Neuron (in vitro differentiated cells): ENCODE data around the gene SPECC1L.
A peak's percentile ranks its signal among the peaks of the same experiment; 100 is the strongest.
"Not testable (repeated sequence)": the region's sequence is repeated elsewhere in the genome, so short reads cannot be mapped to it uniquely, and the experiment has no call there.

Experiments used
- H2AFZ ChIP-seq: one replicate; pipeline ENCODE4 v1.6.1; 2013; ENCODE audit warnings: low read depth, mild to moderate bottlenecking, inconsistent platforms, low read length, moderate library complexity
- H3K27me3 ChIP-seq: one replicate; pipeline ENCODE4 v1.6.1; 2013; ENCODE audit warnings: low read length; ENCODE audit not compliant: insufficient read depth
- H3K36me3 ChIP-seq: one replicate; pipeline ENCODE4 v1.6.1; 2013; ENCODE audit warnings: low read length; ENCODE audit not compliant: insufficient read depth
- H3K4me1 ChIP-seq: one replicate; pipeline ENCODE4 v1.6.1; 2013; ENCODE audit warnings: low read length; ENCODE audit not compliant: insufficient read depth
- H3K4me3 ChIP-seq: 2 replicates; pipeline ENCODE4 v1.5.1; 2013; ENCODE audit warnings: mild to moderate bottlenecking, low read length, moderate library complexity
- H3K9me3 ChIP-seq: one replicate; pipeline ENCODE4 v1.6.1; 2013; ENCODE audit warnings: low read length

Gene SPECC1L

GRCh38 chr22:24270556-24271385 is at the start of gene SPECC1L:
TSS of gene SPECC1L (plus strand) at chr22:24270831. CDS start at chr22:24302232, 31,401 bp downstream.
- H3K9me3 ChIP-seq = no peaks in the 10 kb centered on the region
- H2AFZ ChIP-seq = peak within 1 kb of the TSS; percentile 30

GRCh38 chr22:24224468-24224867 is 46.2 kb upstream of the SPECC1L start:
- H3K9me3 ChIP-seq = no peaks in the 10 kb centered on the region
- H3K4me1 ChIP-seq = no peaks in the 10 kb centered on the region
- H3K27me3 ChIP-seq = no peaks in the 10 kb centered on the region
- no peak overlapping the region for H2AFZ ChIP-seq
- no peak overlapping the region for H3K4me3 ChIP-seq
- no peaks in the 10 kb centered on the region for H3K36me3 ChIP-seq

More at GRCh38 chr22:24270556-24271385, at the start of gene SPECC1L:
- Histone ChIP-seq H3K4me3 (peak within 1 kb of the TSS; percentile 71), H3K4me1 (peaks cover 23% of the 10 kb centered on the region), H3K36me3 (no peaks in the 10 kb centered on the region), H3K27me3 (no peaks in the 10 kb centered on the region)

GRCh38 chr22:24225044-24225601 is 45.5 kb upstream of the SPECC1L start:
- Histone ChIP-seq H2AFZ (no peak overlapping the region), H3K27me3 (no peaks in the 10 kb centered on the region), H3K9me3 (no peaks in the 10 kb centered on the region), H3K4me1 (no peaks in the 10 kb centered on the region), H3K36me3 (no peaks in the 10 kb centered on the region), H3K4me3 (no peak overlapping the region)

- no peaks in the 10 kb centered on the region for H3K4me1 ChIP-seq
- no peaks in the 10 kb centered on the region for H3K36me3 ChIP-seq
- H3K9me3 ChIP-seq = no peaks in the 10 kb centered on the region
These were observed 44.7 kb upstream of the SPECC1L start for GRCh38 chr22:24225951-24226350.

GRCh38 chr22:24230911-24231656 is 39.5 kb upstream of the SPECC1L start:
- Histone ChIP-seq H3K36me3 (no peaks in the 10 kb centered on the region), H3K4me3 (no peak overlapping the region), H3K4me1 (no peaks in the 10 kb centered on the region), H3K27me3 (no peaks in the 10 kb centered on the region), H3K9me3 (no peaks in the 10 kb centered on the region), H2AFZ (no peak overlapping the region)

More at GRCh38 chr22:24225951-24226350, 44.7 kb upstream of the SPECC1L start:
- Histone ChIP-seq H3K27me3 (no peaks in the 10 kb centered on the region), H3K4me3 (no peak overlapping the region), H2AFZ (no peak overlapping the region)

GRCh38 chr22:24231706-24232105 is 38.9 kb upstream of the SPECC1L start:
- H3K36me3 ChIP-seq = no peaks in the 10 kb centered on the region
- no peak overlapping the region for H2AFZ ChIP-seq
- H3K4me3 ChIP-seq = no peak overlapping the region
- H3K4me1 ChIP-seq = no peaks in the 10 kb centered on the region
- no peaks in the 10 kb centered on the region for H3K9me3 ChIP-seq
- H3K27me3 ChIP-seq = no peaks in the 10 kb centered on the region

GRCh38 chr22:24232124-24232523 is 38.5 kb upstream of the SPECC1L start:
- no peak overlapping the region for H3K4me3 ChIP-seq

GRCh38 chr22:24232725-24233124 is 37.9 kb upstream of the SPECC1L start:
- Histone ChIP-seq H2AFZ (no peak overlapping the region), H3K4me1 (no peaks in the 10 kb centered on the region)

More at GRCh38 chr22:24232124-24232523, 38.5 kb upstream of the SPECC1L start:
- Histone ChIP-seq H3K4me1 (no peaks in the 10 kb centered on the region), H3K27me3 (no peaks in the 10 kb centered on the region), H3K36me3 (no peaks in the 10 kb centered on the region), H2AFZ (no peak overlapping the region), H3K9me3 (no peaks in the 10 kb centered on the region)

GRCh38 chr22:24233235-24233634 is 37.4 kb upstream of the SPECC1L start:
- Histone ChIP-seq H3K9me3 (no peaks in the 10 kb centered on the region), H2AFZ (no peak overlapping the region), H3K27me3 (no peaks in the 10 kb centered on the region), H3K36me3 (no peaks in the 10 kb centered on the region), H3K4me3 (no peak overlapping the region), H3K4me1 (no peaks in the 10 kb centered on the region)

More at GRCh38 chr22:24232725-24233124, 37.9 kb upstream of the SPECC1L start:
- Histone ChIP-seq H3K9me3 (no peaks in the 10 kb centered on the region), H3K36me3 (no peaks in the 10 kb centered on the region), H3K27me3 (no peaks in the 10 kb centered on the region), H3K4me3 (no peak overlapping the region)

- Histone ChIP-seq H3K4me3 (no peak overlapping the region), H3K36me3 (no peaks in the 10 kb centered on the region), H2AFZ (no peak overlapping the region), H3K9me3 (no peaks in the 10 kb centered on the region), H3K27me3 (no peaks in the 10 kb centered on the region), H3K4me1 (no peaks in the 10 kb centered on the region)
These were observed 36.8 kb upstream of the SPECC1L start for GRCh38 chr22:24233816-24234215.

GRCh38 chr22:24235315-24235714 is 35.3 kb upstream of the SPECC1L start:
- Histone ChIP-seq H3K27me3 (no peaks in the 10 kb centered on the region), H3K4me3 (no peak overlapping the region), H3K36me3 (no peaks in the 10 kb centered on the region), H3K9me3 (no peaks in the 10 kb centered on the region), H3K4me1 (no peaks in the 10 kb centered on the region), H2AFZ (no peak overlapping the region)

- Histone ChIP-seq H3K36me3 (no peaks in the 10 kb centered on the region), H3K27me3 (no peaks in the 10 kb centered on the region), H3K9me3 (no peaks in the 10 kb centered on the region), H3K4me1 (no peaks in the 10 kb centered on the region), H3K4me3 (no peak overlapping the region), H2AFZ (no peak overlapping the region)
These were observed 34.0 kb upstream of the SPECC1L start for GRCh38 chr22:24236656-24237055.

- H3K36me3 ChIP-seq, H2AFZ ChIP-seq, H3K9me3 ChIP-seq, H3K4me3 ChIP-seq, H3K4me1 ChIP-seq, H3K27me3 ChIP-seq: not testable (repeated sequence)
These were observed 32.4 kb upstream of the SPECC1L start for GRCh38 chr22:24238101-24238694.
